ENCODE measurements around the gene PCBP3. TPM values are rescaled to one million over a fixed set of nuclear protein-coding genes. Genes with fewer than 3 reads are reported as not detected.

PCBP3 gene
- total and polyA plus RNA-seq, 2 of the 8 experiments (the other 6 are each of a cell fraction or from before 2014, with no cell fraction given), result 3.5 to 6.3 TPM

- POLR2A ChIA-PET (ENCODE audit: partially characterized antibody), result interaction anchor here (1.2 kb wide), 1 partner anchor 38 kb away, joined by 3 read pairs; no protein-coding TSS in a partner anchor
- no peak for TF ChIP-seq POU5F1 (IDR thresholded peaks at IDR 0.05; ENCODE audit: low read depth, low read length)
- TF ChIP-seq RXRA (IDR thresholded peaks at IDR 0.05; ENCODE audit: insufficient read depth, low read depth, low read length), result no peak
- TF ChIP-seq SIRT6 (IDR thresholded peaks at IDR 0.05; ENCODE audit: low read length), result no peak
- TF ChIP-seq FOSL1 (IDR thresholded peaks at IDR 0.05; ENCODE audit: insufficient read depth, low read depth, low read length), result no peak
- TF ChIP-seq GTF2F1 (IDR thresholded peaks at IDR 0.05; ENCODE audit: borderline replicate concordance, low read depth, low read length), result no peak
- TF ChIP-seq ASH2L (IDR thresholded peaks at IDR 0.05; ENCODE audit: low read length), result no peak
- TF ChIP-seq SIX5 (IDR thresholded peaks at IDR 0.05; ENCODE audit: low read depth, low read length), result no peak
- TF ChIP-seq MAX (IDR thresholded peaks at IDR 0.05), result peak; percentile 44; the same call in 1 of the 2 replicates
- TF ChIP-seq PHF8 (conservative IDR thresholded peaks at IDR 0.05; ENCODE audit: low read depth, low read length), result no peak
- no peak for TF ChIP-seq EGR1 (IDR thresholded peaks at IDR 0.05; ENCODE audit: borderline replicate concordance, low read depth, low read length)
- no peak for TF ChIP-seq NRF1 (IDR thresholded peaks at IDR 0.05; ENCODE audit: low read depth, low read length)
- peak; percentile 70 to 77 for TF ChIP-seq RAD21 (IDR thresholded peaks at IDR 0.05 in 1 of 2, conservative IDR thresholded peaks at IDR 0.05 in 1 of 2; ENCODE audit: low read depth in 2 of 2, low read length in 2 of 2)
These were observed 46.7 kb upstream of the PCBP3 start for GRCh38 chr21:45596704-45597318.

More at GRCh38 chr21:45596704-45597318, 46.7 kb upstream of the PCBP3 start:
- CTCF ChIA-PET (ENCODE audit: partially characterized antibody), result interaction anchor here (0.6 to 4.9 kb wide), 29 partner anchors 9 to 971 kb away, joined by 3 to 37 read pairs (median 4); no protein-coding TSS in a partner anchor
- Histone ChIP-seq H3K23me2 (ENCODE audit: low read depth, low read length) (peaks cover under 1% of the 10 kb centered on the region), H3K56ac (replicated peaks; ENCODE audit: insufficient read length, low read depth, low read length) (no peak overlapping the region), H2AFZ (ENCODE audit: low read length) (no peak overlapping the region), H3K79me1 (ENCODE audit: low read depth, low read length) (no peaks in the 10 kb centered on the region; the same call in 1 of the 2 replicates), H4K20me1 (replicated peaks in 1 of 2; ENCODE audit: control insufficient read depth in 1 of 2, insufficient read depth in 2 of 2, low read length in 2 of 2) (peaks cover 0 to 4% of the 10 kb centered on the region in 2 experiments), H3K23ac (ENCODE audit: insufficient read length) (no peak overlapping the region), H2BK120ac (replicated peaks; ENCODE audit: low read depth, low read length) (no peak overlapping the region), H3K4ac (replicated peaks; ENCODE audit: insufficient read length, low read depth, low read length) (no peak overlapping the region), H3K4me2 (ENCODE audit: insufficient read depth in 1 of 2, low read depth in 2 of 2, low read length in 2 of 2) (no peak overlapping the region), H3K14ac (ENCODE audit: insufficient read length) (no peak overlapping the region), H2BK15ac (ENCODE audit: low read length) (0 out of 2 replicates have a peak overlapping the region, but pooled peaks have one; percentile 83), H3K18ac (ENCODE audit: extremely low read depth, low read length) (no peak overlapping the region), H3K27ac (ENCODE audit: low read depth, low read length) (no peak overlapping the region), H4K91ac (replicated peaks; ENCODE audit: insufficient read length, low read length) (no peak overlapping the region), H2BK5ac (ENCODE audit: low read depth, low read length) (no peak overlapping the region), H2BK20ac (ENCODE audit: low read length) (no peak overlapping the region), H3K4me1 (replicated peaks in 1 of 4; ENCODE audit: control insufficient read depth in 3 of 4, insufficient read depth in 4 of 4, low read length in 3 of 4) (no peaks in the 10 kb centered on the region), H4K8ac (ENCODE audit: extremely low read depth, insufficient read depth, low read length) (no peak overlapping the region), H3K9me3 (ENCODE audit: insufficient read depth in 2 of 2, low read depth in 1 of 2, low read length in 1 of 2) (peaks cover 4 to 14% of the 10 kb centered on the region in 2 experiments; a peak in 2 of 4 replicates), H4K5ac (ENCODE audit: insufficient read length, low read depth, low read length) (no peak overlapping the region), H3K79me2 (ENCODE audit: control insufficient read depth in 1 of 2, insufficient read depth in 2 of 2, low read length in 2 of 2) (no peaks in the 10 kb centered on the region), H3K27me3 (replicated peaks in 1 of 4; ENCODE audit: control insufficient read depth in 3 of 4, extremely low read depth in 1 of 4, insufficient read depth in 3 of 4, low read length in 3 of 4) (peaks cover 0 to 6% (median 0%) of the 10 kb centered on the region in 4 experiments; a peak in 2 of 7 replicates), H3K4me3 (ENCODE audit: extremely low read depth in 1 of 4, insufficient read depth in 2 of 4, low read depth in 3 of 4, low read length in 4 of 4) (no peak overlapping the region), H2AK5ac (ENCODE audit: low read depth, low read length) (no peak overlapping the region), H3K9ac (replicated peaks in 1 of 4; ENCODE audit: extremely low read depth in 1 of 4, low read depth in 3 of 4, low read length in 3 of 4) (no peak overlapping the region), H2BK12ac (ENCODE audit: low read depth, low read length) (peak overlapping the region; percentile 80; the same call in 1 of the 2 replicates), H3K36me3 (ENCODE audit: control insufficient read depth in 2 of 4, insufficient read depth in 4 of 4, low read length in 3 of 4) (no peaks in the 10 kb centered on the region; a peak in 1 of 8 replicates)
- FAIRE-seq (peak; percentile 74), DNase-seq (ENCODE audit: low read depth in 1 of 2, low spot score in 2 of 2) (peak; percentile 41 to 93)
- 53% methylated on average over 16 of the region's 16 CpGs; no CpG with 5 or more reads in 1 of the 2 experiments for WGBS, 2 experiments (ENCODE audit: extremely low coverage in 1 of 2, insufficient coverage in 1 of 2, insufficient read length in 1 of 2, insufficient replicate concordance in 2 of 2, low coverage in 1 of 2, low lambda C conversion rate in 2 of 2, missing lambda C conversion rate in 1 of 2)
